Coronary artery (tissue), 2 donors: ENCODE measurements around the gene INSYN1.
"Not testable (repeated sequence)": the region's sequence is repeated elsewhere in the genome, so short reads cannot be mapped to it uniquely, and the experiment has no call there.

Source experiments
- DNase-seq: peaks from one replicate; pipeline ENCODE4 v3.0.0-alpha.2; 2017; ENCODE audit warnings: low spot score
- H3K27ac ChIP-seq, 2 donors: fragments of 200-600 bp; sonication (generic); one replicate each; pipeline ENCODE4 v1.5.1; 2016 to 2019
- H3K4me3 ChIP-seq: fragments of 200-600 bp; sonication (generic); 2 replicates; pipeline ENCODE4 v1.5.1; 2016; ENCODE audit warnings: mild to moderate bottlenecking, moderate library complexity
- TF ChIP-seq, protein P1 (sequence below): fragments of 200-600 bp; sonication (generic); IDR thresholded peaks from one replicate; pipeline ENCODE4 v1.5.1; 2019; ENCODE audit warnings: antibody characterized with exemption

INSYN1 gene

GRCh38 chr15:73794443-73795133 is 41.4 kb upstream of the INSYN1 start:
- Histone ChIP-seq H3K4me3 (no peak overlapping the region), H3K27ac (no peak overlapping the region)
- TF ChIP-seq, protein P1, sequence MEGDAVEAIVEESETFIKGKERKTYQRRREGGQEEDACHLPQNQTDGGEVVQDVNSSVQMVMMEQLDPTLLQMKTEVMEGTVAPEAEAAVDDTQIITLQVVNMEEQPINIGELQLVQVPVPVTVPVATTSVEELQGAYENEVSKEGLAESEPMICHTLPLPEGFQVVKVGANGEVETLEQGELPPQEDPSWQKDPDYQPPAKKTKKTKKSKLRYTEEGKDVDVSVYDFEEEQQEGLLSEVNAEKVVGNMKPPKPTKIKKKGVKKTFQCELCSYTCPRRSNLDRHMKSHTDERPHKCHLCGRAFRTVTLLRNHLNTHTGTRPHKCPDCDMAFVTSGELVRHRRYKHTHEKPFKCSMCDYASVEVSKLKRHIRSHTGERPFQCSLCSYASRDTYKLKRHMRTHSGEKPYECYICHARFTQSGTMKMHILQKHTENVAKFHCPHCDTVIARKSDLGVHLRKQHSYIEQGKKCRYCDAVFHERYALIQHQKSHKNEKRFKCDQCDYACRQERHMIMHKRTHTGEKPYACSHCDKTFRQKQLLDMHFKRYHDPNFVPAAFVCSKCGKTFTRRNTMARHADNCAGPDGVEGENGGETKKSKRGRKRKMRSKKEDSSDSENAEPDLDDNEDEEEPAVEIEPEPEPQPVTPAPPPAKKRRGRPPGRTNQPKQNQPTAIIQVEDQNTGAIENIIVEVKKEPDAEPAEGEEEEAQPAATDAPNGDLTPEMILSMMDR: no peak
- no peak for DNase-seq

- DNase-seq, H3K27ac ChIP-seq, H3K4me3 ChIP-seq: not testable (repeated sequence)
These were observed 39.9 kb upstream of the INSYN1 start for GRCh38 chr15:73792899-73793541.

DNA sequence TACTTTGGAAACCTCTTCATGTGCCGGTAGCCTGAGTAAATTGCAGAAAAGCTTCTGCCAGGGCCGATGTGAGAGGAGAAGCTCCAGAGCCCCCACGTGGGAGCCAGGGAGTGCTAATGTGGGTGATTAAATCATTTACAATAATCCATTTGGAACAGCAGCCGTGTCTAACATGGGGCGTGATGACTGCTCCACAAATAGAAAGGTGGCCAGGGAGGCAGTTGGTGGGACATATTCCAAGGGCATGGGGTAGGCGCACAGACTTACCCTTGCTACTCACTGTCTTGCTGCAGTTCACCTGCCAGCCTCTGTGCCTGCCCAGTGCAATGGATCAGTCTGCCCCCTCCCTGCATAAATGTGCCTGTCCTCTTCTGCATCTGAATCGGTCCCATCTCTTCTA is 39.3 kb upstream of the INSYN1 start:
- no peak overlapping the region for H3K4me3 ChIP-seq
- TF ChIP-seq, protein P1: no peak
- no peak overlapping the region for H3K27ac ChIP-seq
- no peak for DNase-seq

- no peak for DNase-seq
- H3K4me3 ChIP-seq: no peak overlapping the region
- TF ChIP-seq, protein P1: no peak
- no peak overlapping the region for H3K27ac ChIP-seq
These were observed 36.5 kb upstream of the INSYN1 start for GRCh38 chr15:73789521-73790240.

GRCh38 chr15:73787621-73788020 is 34.5 kb upstream of the INSYN1 start:
- TF ChIP-seq, protein P1: no peak
- Histone ChIP-seq H3K27ac (no peak overlapping the region), H3K4me3 (no peak overlapping the region)
- DNase-seq: no peak

DNA sequence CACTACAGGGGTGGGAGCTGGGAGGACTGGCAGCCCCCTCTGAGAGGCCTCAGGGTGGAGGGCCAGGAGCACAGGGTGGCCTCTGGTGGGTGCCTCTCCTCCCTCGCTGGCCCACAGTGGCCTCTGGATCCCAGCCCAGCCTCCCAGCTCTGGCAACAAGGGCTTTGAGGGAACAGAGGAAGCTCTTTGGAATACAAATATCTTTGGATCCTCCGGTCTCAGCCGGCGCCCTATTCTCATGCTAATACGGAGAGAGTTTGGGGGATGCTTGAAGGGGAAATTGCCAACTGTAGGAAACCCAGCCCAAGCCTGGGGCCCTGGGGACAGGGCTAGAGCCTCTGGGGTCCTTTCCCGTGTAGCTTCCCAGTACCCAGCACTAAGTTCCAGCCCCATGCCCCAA is 33.4 kb upstream of the INSYN1 start:
- DNase-seq: no peak
- H3K27ac ChIP-seq: no peak overlapping the region
- no peak overlapping the region for H3K4me3 ChIP-seq
- TF ChIP-seq, protein P1: no peak

GRCh38 chr15:73785256-73786014 is 32.3 kb upstream of the INSYN1 start:
- DNase-seq, H3K4me3 ChIP-seq, H3K27ac ChIP-seq: not testable (repeated sequence)
